Measurements from ENCODE around the gene ZSCAN16. TPM values are rescaled to one million over a fixed set of nuclear protein-coding genes. Genes with fewer than 3 reads are reported as not detected.
A peak's percentile ranks its signal among the peaks of the same experiment; 100 is the strongest.

Gene ZSCAN16
- total and polyA plus RNA-seq, 2 of the 13 experiments (the other 11 are each of a cell fraction or from before 2014, with no cell fraction given), result 5.7 to 12.7 TPM

- peak; percentile 92 for TF ChIP-seq ZNF687 (CRISPR knock-in tag; IDR thresholded peaks at IDR 0.05)
- peak; percentile 66 for TF ChIP-seq CEBPG (CRISPR knock-in tag; IDR thresholded peaks at IDR 0.05)
- TF ChIP-seq ZZZ3 (CRISPR knock-in tag; IDR thresholded peaks at IDR 0.05; ENCODE audit: borderline replicate concordance), result peak; percentile 85; the same call in 1 of the 2 replicates
- peak; percentile 51 for TF ChIP-seq HOXA5 (CRISPR knock-in tag; IDR thresholded peaks at IDR 0.05)
- peak; percentile 40; the same call in 1 of the 2 replicates for TF ChIP-seq ZNF766 (CRISPR knock-in tag; IDR thresholded peaks at IDR 0.05; ENCODE audit: borderline replicate concordance)
- TF ChIP-seq MTA1 (CRISPR knock-in tag; IDR thresholded peaks at IDR 0.05; ENCODE audit: borderline replicate concordance), result peak; percentile 49; the same call in 1 of the 2 replicates
- no peak for TF ChIP-seq TCF12 (IDR thresholded peaks at IDR 0.05)
- 0 out of 2 replicates have a peak, but pooled peaks have one; percentile 53 for TF ChIP-seq TCF12 (CRISPR knock-in tag; IDR thresholded peaks at IDR 0.05)
- TF ChIP-seq MAZ (IDR thresholded peaks at IDR 0.05; ENCODE audit: borderline replicate concordance, low read depth, low read length), result no peak
- TF ChIP-seq MAZ (CRISPR knock-in tag; IDR thresholded peaks at IDR 0.05; ENCODE audit: low read depth), result peak; percentile 52; the same call in 1 of the 2 replicates
- TF ChIP-seq ZBTB26 (CRISPR knock-in tag; IDR thresholded peaks at IDR 0.05; ENCODE audit: borderline replicate concordance), result peak; percentile 65
- no peak for TF ChIP-seq ZNF207 (IDR thresholded peaks at IDR 0.05; ENCODE audit: borderline replicate concordance)
- no peak for TF ChIP-seq NFRKB (IDR thresholded peaks at IDR 0.05)
- TF ChIP-seq ZNF616 (CRISPR knock-in tag; IDR thresholded peaks at IDR 0.05; ENCODE audit: low read depth), result 0 out of 2 replicates have a peak, but pooled peaks have one; percentile 77
- peak; percentile 74; the same call in 1 of the 2 replicates for TF ChIP-seq ZNF547 (CRISPR knock-in tag; IDR thresholded peaks at IDR 0.05)
- TF ChIP-seq JUN (CRISPR knock-in tag; IDR thresholded peaks at IDR 0.05), result no peak
- TF ChIP-seq PAXIP1 (CRISPR knock-in tag; conservative IDR thresholded peaks at IDR 0.05), result 0 out of 2 replicates have a peak, but pooled peaks have one; percentile 19
- peak; percentile 86 for TF ChIP-seq RBFOX2 (IDR thresholded peaks at IDR 0.05; ENCODE audit: low read depth, low read length)
- peak; percentile 13; the same call in 1 of the 2 replicates for TF ChIP-seq CTCF (CRISPR knock-in tag; IDR thresholded peaks at IDR 0.05)
Measured at GRCh38 chr6:28161410-28162079, 37.1 kb downstream of the ZSCAN16 start (continued).
